ENCODE measurements around the gene PIK3R5. TPM values are rescaled to one million over a fixed set of nuclear protein-coding genes. Genes with fewer than 3 reads are reported as not detected.

Gene PIK3R5
- polyA plus RNA-seq, 2 of the 4 experiments (the other 2 are of a cell fraction) = 0.01 TPM; not detected in 1

DNA sequence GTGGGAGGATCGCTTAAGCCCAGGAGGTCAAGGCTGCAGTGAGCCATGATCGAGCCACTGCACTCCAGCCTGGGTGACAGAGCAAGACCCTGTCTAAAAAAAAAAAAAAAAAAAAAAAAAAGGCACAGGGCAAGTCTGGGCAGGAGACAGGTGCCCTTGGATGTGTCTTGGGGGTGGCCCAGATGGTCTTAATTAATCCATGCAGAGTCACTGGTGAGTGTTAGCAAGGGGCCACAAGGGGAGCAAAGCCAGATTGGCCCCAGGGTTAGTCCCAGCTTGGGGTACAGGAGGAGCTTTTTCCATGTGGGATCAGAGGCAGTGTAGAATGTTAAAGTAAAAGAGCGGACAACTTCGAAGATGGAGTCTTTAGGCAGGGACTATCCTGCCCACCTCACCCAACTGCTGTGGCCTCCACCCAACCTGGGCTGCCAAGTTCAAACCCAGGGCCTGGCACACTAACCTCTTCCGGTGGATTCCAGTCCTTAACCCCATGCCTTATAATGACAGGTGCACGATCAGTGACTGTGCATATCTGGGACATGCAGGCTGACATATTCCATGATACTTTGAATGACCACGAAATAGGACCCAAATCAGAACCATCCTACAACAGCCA is 134.2 kb downstream of the PIK3R5 start:
- WGBS (ENCODE audit: missing lambda C conversion rate) = 65% methylated on average over 7 of the region's 7 CpGs
- DNase-seq (ENCODE audit: low read depth in 1 of 2, low spot score in 1 of 2) = no peak
- Histone ChIP-seq H3K4me2 (no peak overlapping the region), H3K27ac (no peak overlapping the region), H3K9me3 (no peaks in the 10 kb centered on the region), H3K4me1 (no peaks in the 10 kb centered on the region), H3K4me3 (no peak overlapping the region)
- ChIA-PET POLR2A (no interaction called here), CTCF (interaction anchor here (0.6 to 1.1 kb wide), 2 partner anchors 27 to 64 kb away, joined by 3 read pairs; no protein-coding TSS in a partner anchor)
- TF ChIP-seq, protein P1, sequence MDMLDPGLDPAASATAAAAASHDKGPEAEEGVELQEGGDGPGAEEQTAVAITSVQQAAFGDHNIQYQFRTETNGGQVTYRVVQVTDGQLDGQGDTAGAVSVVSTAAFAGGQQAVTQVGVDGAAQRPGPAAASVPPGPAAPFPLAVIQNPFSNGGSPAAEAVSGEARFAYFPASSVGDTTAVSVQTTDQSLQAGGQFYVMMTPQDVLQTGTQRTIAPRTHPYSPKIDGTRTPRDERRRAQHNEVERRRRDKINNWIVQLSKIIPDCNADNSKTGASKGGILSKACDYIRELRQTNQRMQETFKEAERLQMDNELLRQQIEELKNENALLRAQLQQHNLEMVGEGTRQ (IDR thresholded peaks at IDR 0.05) = no peak
- no peak for TF ChIP-seq EHMT2 (IDR thresholded peaks at IDR 0.05; ENCODE audit: low read depth)
- no peak for TF ChIP-seq RNF2 (IDR thresholded peaks at IDR 0.05; ENCODE audit: borderline replicate concordance, low read depth)
- TF ChIP-seq CEBPB (IDR thresholded peaks at IDR 0.05) = no peak
- TF ChIP-seq ZNF302 (CRISPR knock-in tag; IDR thresholded peaks at IDR 0.05) = no peak
- TF ChIP-seq ZSCAN20 (CRISPR knock-in tag; IDR thresholded peaks at IDR 0.05) = no peak
- TF ChIP-seq SREBF2 (IDR thresholded peaks at IDR 0.05) = no peak
- no peak for TF ChIP-seq HDAC2 (IDR thresholded peaks at IDR 0.05)
- TF ChIP-seq RFX5 (IDR thresholded peaks at IDR 0.05) = no peak
- FAIRE-seq = no peak
- no peak for ATAC-seq

DNA sequence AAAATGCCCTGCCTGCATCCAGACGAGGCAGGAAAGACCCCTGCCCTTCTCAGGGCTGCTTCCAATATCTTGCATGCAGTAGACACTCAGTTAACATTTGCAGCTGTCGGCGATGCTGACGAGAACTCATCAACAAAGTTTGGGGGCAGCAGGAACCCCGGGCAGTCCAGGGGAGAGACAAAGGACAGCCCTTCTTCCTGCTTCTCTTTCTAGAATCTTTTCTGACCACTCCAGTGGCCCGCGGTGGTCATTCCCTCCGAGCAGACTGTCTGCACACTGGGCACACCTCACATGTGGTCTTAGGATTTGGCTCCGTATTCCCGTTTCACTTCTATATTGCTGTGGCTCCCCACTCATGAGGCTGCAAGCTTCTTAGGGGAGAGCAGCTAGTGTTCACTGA is 135.4 kb downstream of the PIK3R5 start:
- Histone ChIP-seq H3K4me1 (no peaks in the 10 kb centered on the region), H3K4me2 (no peak overlapping the region), H3K4me3 (no peak overlapping the region), H3K9me3 (no peaks in the 10 kb centered on the region), H3K27ac (no peak overlapping the region)
- no peak for DNase-seq (ENCODE audit: low read depth in 1 of 2, low spot score in 1 of 2)
- no peak for FAIRE-seq
- TF ChIP-seq ZNF302 (CRISPR knock-in tag; IDR thresholded peaks at IDR 0.05) = no peak
- no peak for TF ChIP-seq SREBF2 (IDR thresholded peaks at IDR 0.05)
- TF ChIP-seq FOSB (CRISPR knock-in tag; IDR thresholded peaks at IDR 0.05) = no peak
- no peak for TF ChIP-seq SMC3 (IDR thresholded peaks at IDR 0.05)
- no peak for TF ChIP-seq ESRRA (IDR thresholded peaks at IDR 0.05; ENCODE audit: borderline replicate concordance, low read length)
- TF ChIP-seq PHF8 (IDR thresholded peaks at IDR 0.05; ENCODE audit: borderline replicate concordance, low read depth) = no peak
- no peak for TF ChIP-seq HOXA7 (CRISPR knock-in tag; IDR thresholded peaks at IDR 0.05)
- TF ChIP-seq NR3C1 (IDR thresholded peaks at IDR 0.05) = no peak
- 59% methylated on average over 10 of the region's 10 CpGs for WGBS (ENCODE audit: missing lambda C conversion rate)
- POLR2A ChIA-PET = no interaction called here
- no peak for ATAC-seq
- CTCF ChIA-PET = interaction anchor here (1.4 kb wide), 1 partner anchor 14 kb away, joined by 3 read pairs; no protein-coding TSS in a partner anchor

DNA sequence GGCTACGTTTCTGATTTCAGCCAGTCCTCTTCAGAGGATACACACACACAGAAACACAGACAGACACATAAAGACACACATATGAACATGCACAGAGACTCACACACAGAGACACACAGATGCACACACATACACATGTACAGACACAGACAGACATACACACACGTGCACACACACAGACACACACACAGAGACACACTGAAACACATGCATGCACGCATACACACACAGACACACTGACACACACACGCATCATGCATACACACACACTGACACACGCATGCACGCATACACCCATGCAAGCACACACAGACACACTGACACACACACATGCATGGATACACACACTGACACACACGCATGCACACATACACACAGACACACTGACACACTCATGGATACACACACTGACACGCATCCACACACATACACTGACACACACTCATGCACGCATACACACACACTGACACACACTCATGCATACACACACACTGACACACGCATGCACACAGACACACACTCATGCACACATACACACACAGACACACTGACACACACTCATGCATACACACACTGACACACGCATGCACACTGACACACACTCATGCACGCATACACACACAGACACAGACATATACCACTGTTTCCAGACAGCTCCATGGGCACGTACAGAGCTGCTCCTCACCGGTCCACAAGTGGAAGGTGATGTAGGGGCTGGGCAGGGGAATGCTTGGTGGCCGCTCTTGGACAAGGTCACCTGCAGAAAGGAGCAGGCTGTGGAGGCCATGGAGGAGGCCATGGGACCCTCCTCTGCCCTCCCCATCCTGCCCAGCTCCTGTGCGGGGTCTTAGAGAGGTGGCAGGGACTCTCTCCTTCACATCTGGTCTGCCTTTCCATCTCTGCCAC is 136.2 kb downstream of the PIK3R5 start:
- H3K4me1 ChIP-seq = no peaks in the 10 kb centered on the region
- no peak overlapping the region for H3K27ac ChIP-seq
- FAIRE-seq = no peak
- no peak for TF ChIP-seq MAFK (IDR thresholded peaks at IDR 0.05; ENCODE audit: partially characterized antibody)
- TF ChIP-seq, protein P2, sequence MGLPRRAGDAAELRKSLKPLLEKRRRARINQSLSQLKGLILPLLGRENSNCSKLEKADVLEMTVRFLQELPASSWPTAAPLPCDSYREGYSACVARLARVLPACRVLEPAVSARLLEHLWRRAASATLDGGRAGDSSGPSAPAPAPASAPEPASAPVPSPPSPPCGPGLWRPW (IDR thresholded peaks at IDR 0.05) = no peak
- TF ChIP-seq, protein P3, sequence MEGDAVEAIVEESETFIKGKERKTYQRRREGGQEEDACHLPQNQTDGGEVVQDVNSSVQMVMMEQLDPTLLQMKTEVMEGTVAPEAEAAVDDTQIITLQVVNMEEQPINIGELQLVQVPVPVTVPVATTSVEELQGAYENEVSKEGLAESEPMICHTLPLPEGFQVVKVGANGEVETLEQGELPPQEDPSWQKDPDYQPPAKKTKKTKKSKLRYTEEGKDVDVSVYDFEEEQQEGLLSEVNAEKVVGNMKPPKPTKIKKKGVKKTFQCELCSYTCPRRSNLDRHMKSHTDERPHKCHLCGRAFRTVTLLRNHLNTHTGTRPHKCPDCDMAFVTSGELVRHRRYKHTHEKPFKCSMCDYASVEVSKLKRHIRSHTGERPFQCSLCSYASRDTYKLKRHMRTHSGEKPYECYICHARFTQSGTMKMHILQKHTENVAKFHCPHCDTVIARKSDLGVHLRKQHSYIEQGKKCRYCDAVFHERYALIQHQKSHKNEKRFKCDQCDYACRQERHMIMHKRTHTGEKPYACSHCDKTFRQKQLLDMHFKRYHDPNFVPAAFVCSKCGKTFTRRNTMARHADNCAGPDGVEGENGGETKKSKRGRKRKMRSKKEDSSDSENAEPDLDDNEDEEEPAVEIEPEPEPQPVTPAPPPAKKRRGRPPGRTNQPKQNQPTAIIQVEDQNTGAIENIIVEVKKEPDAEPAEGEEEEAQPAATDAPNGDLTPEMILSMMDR (IDR thresholded peaks at IDR 0.05) = no peak
- no peak for TF ChIP-seq JUN (IDR thresholded peaks at IDR 0.05)
- TF ChIP-seq POLR2A (IDR thresholded peaks at IDR 0.05; ENCODE audit: low read length) = no peak
- TF ChIP-seq, protein P4, sequence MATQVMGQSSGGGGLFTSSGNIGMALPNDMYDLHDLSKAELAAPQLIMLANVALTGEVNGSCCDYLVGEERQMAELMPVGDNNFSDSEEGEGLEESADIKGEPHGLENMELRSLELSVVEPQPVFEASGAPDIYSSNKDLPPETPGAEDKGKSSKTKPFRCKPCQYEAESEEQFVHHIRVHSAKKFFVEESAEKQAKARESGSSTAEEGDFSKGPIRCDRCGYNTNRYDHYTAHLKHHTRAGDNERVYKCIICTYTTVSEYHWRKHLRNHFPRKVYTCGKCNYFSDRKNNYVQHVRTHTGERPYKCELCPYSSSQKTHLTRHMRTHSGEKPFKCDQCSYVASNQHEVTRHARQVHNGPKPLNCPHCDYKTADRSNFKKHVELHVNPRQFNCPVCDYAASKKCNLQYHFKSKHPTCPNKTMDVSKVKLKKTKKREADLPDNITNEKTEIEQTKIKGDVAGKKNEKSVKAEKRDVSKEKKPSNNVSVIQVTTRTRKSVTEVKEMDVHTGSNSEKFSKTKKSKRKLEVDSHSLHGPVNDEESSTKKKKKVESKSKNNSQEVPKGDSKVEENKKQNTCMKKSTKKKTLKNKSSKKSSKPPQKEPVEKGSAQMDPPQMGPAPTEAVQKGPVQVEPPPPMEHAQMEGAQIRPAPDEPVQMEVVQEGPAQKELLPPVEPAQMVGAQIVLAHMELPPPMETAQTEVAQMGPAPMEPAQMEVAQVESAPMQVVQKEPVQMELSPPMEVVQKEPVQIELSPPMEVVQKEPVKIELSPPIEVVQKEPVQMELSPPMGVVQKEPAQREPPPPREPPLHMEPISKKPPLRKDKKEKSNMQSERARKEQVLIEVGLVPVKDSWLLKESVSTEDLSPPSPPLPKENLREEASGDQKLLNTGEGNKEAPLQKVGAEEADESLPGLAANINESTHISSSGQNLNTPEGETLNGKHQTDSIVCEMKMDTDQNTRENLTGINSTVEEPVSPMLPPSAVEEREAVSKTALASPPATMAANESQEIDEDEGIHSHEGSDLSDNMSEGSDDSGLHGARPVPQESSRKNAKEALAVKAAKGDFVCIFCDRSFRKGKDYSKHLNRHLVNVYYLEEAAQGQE (IDR thresholded peaks at IDR 0.05) = no peak
- no peak for TF ChIP-seq JUNB (IDR thresholded peaks at IDR 0.05)
- no peak for ATAC-seq
- ChIA-PET CTCF (interaction anchor here (1.4 kb wide), 1 partner anchor 15 kb away, joined by 3 read pairs; no protein-coding TSS in a partner anchor), POLR2A (no interaction called here)
- no peak overlapping the region for H3K4me2 ChIP-seq
- peaks cover 7% of the 10 kb centered on the region for H3K9me3 ChIP-seq
- WGBS (ENCODE audit: missing lambda C conversion rate) = 74% methylated on average over 16 of the region's 16 CpGs
- DNase-seq (ENCODE audit: low read depth in 1 of 2, low spot score in 1 of 2) = no peak
- no peak overlapping the region for H3K4me3 ChIP-seq

Measured in A549 (cell line).